HepG2 (cell line): ENCODE results near the gene CMTM4. TPM values are rescaled to one million over a fixed set of nuclear protein-coding genes. Genes with fewer than 3 reads are reported as not detected.

ENCODE experiments used
- ATAC-seq: fragments of 200-7000 bp; cut with Tn5 transposase; 3 replicates; pipeline ENCODE4 v1.9.1; 2020; ENCODE audit warnings: mild to moderate bottlenecking, moderate library complexity
- BruUV-seq: library from RNA; stranded (reverse); fragments of 400-500 nt; replicated peaks from 2 replicates; lab custom pipeline; 2021; lab: Mats Ljungman, UMichigan
- CTCF ChIA-PET: fragments of 300-600 bp; formaldehyde crosslinking; extraction: SDS; loops from one replicate; lab custom pipeline; 2021; ENCODE audit warnings: low total read pairs, inconsistent platforms, low intra/inter-chr PET ratio; lab: Yijun Ruan, JAX
- POLR2A ChIA-PET: fragments of 350-600 bp; sonication (Branson Sonifier 250); formaldehyde crosslinking; loops from one replicate; lab custom pipeline; 2020; ENCODE audit warnings: antibody characterized with exemption, inconsistent platforms; lab: Yijun Ruan, JAX
- DNase-seq: peaks from one replicate; pipeline ENCODE4 v3.0.0-alpha.2; 2015; ENCODE audit warnings: low spot score
- FAIRE-seq: peaks from 3 replicates; lab custom pipeline; 2011; peaks lifted over from hg19 to GRCh38; lab: Jason Lieb, UNC
- H2AFZ ChIP-seq: one replicate; pipeline ENCODE4 v1.6.1; 2011; ENCODE audit warnings: low read length, inconsistent platforms
- H3K27ac ChIP-seq: fragments of 300-600 bp; 3 replicates; pipeline ENCODE4 v1.8.0; 2011; ENCODE audit warnings: mixed run types, mild to moderate bottlenecking, mixed read lengths, low read length, inconsistent platforms; ENCODE audit not compliant: insufficient read depth; ENCODE audit errors: extremely low read length
- H3K27me3 ChIP-seq, 2 experiments: fragments of 200-600 bp in 1 of 2; 2 replicates in 1 of 2; 3 replicates in 1 of 2; pipeline versions ENCODE4 v1.6.0 to v1.8.0; 2011; ENCODE audit warnings: low read length in 2 of 2, mild to moderate bottlenecking in 2 of 2, moderate library complexity in 2 of 2, inconsistent platforms in 1 of 2; ENCODE audit not compliant: insufficient read depth in 2 of 2, control insufficient read depth in 1 of 2
- H3K36me3 ChIP-seq, 2 experiments: fragments of 200-600 bp in 1 of 2; replicated peaks in 1 of 2; 2 replicates in 1 of 2; 3 replicates in 1 of 2; pipeline versions ENCODE4 v1.5.1 to v1.8.0; 2011; ENCODE audit warnings: low read length in 2 of 2, inconsistent platforms in 1 of 2; ENCODE audit not compliant: insufficient read depth in 2 of 2, control insufficient read depth in 1 of 2
- H3K4me1 ChIP-seq: 2 replicates; pipeline ENCODE4 v1.5.1; 2012; ENCODE audit warnings: low read length, inconsistent platforms; ENCODE audit not compliant: insufficient read depth
- H3K4me2 ChIP-seq: 2 replicates; pipeline ENCODE4 v1.6.0; 2011; ENCODE audit warnings: low read depth, low read length, inconsistent platforms
- H3K4me3 ChIP-seq, 3 experiments: fragments of 200-600 bp in 1 of 3; sonication (generic), shearing (Covaris generic) in 1 of 3; replicated peaks in 1 of 3; 2 replicates each; pipeline ENCODE4 v1.5.1; 2011 to 2016; ENCODE audit warnings: low read length in 3 of 3, inconsistent platforms in 2 of 3, low read depth in 2 of 3, mild to moderate bottlenecking in 2 of 3, control low read depth in 1 of 3, mixed read lengths in 1 of 3; ENCODE audit not compliant: insufficient read depth in 1 of 3
- H3K79me2 ChIP-seq: one replicate; pipeline ENCODE4 v1.6.1; 2011; ENCODE audit warnings: low read length, inconsistent platforms; ENCODE audit not compliant: insufficient read depth
- H3K9ac ChIP-seq: 2 replicates; pipeline ENCODE4 v1.6.0; 2011; ENCODE audit warnings: mild to moderate bottlenecking, low read depth, low read length, inconsistent platforms; ENCODE audit not compliant: insufficient read depth
- H3K9me3 ChIP-seq: 2 replicates; pipeline ENCODE4 v1.5.1; 2012; ENCODE audit warnings: mild to moderate bottlenecking, low read length
- H4K20me1 ChIP-seq: 2 replicates; pipeline ENCODE4 v1.6.0; 2011; ENCODE audit warnings: inconsistent platforms, mild to moderate bottlenecking, low read length, moderate library complexity; ENCODE audit not compliant: insufficient read depth
- MAFK ChIP-seq, 2 experiments: IDR thresholded peaks in 1 of 2; conservative IDR thresholded peaks in 1 of 2; 2 replicates each; pipeline ENCODE4 v1.6.1; 2011; ENCODE audit warnings: improper control_type of control experiment in 2 of 2, low read length in 2 of 2
- MIER2 ChIP-seq: IDR thresholded peaks from 2 replicates; pipeline ENCODE4 v1.6.1; 2016; ENCODE audit warnings: missing biosample characterization, missing genetic modification reagents
- PRMT3 ChIP-seq: sonication (generic); formaldehyde crosslinking; IDR thresholded peaks from 2 replicates; pipeline ENCODE4 v1.8.1; 2022; ENCODE audit warnings: low read depth, mild to moderate bottlenecking, moderate library complexity, missing genetic modification reagents, borderline replicate concordance
- TP53 ChIP-seq: sonication (generic); formaldehyde crosslinking; conservative IDR thresholded peaks from 2 replicates; pipeline ENCODE4 v1.4.0; 2020; ENCODE audit warnings: missing genetic modification reagents
- ZNF34 ChIP-seq: sonication (generic); formaldehyde crosslinking; IDR thresholded peaks from 2 replicates; pipeline ENCODE4 v1.4.0; 2020; ENCODE audit warnings: mild to moderate bottlenecking, missing genetic modification reagents, borderline replicate concordance
- ZNF574 ChIP-seq: sonication (generic); formaldehyde crosslinking; IDR thresholded peaks from 2 replicates; pipeline ENCODE4 v1.4.0; 2020; ENCODE audit warnings: missing genetic modification reagents
- ZSCAN22 ChIP-seq: sonication (generic); formaldehyde crosslinking; IDR thresholded peaks from 2 replicates; pipeline ENCODE4 v1.4.0; 2020; ENCODE audit warnings: mild to moderate bottlenecking, missing genetic modification reagents
- WGBS: methylation state at CpG from one replicate; pipeline ENCODE4 v1.1.6; 2017; ENCODE audit warnings: low lambda C conversion rate; 5-methylcytosine and 5-hydroxymethylcytosine counted together
- in situ Hi-C: cut with HindIII; loops from 2 replicates; pipeline ENCODE4 v1.10.0; 2017; ENCODE audit warnings: low pct_unique_long_range_greater_than_20kb; ENCODE audit not compliant: extremely low pct_ligation_motif_present
- intact Hi-C: fragments of 100-400 bp; cut with micrococcal nuclease; formaldehyde crosslinking; loops from one replicate; pipeline ENCODE4 v1.10.0; 2022; ENCODE audit not compliant: unreplicated experiment
- polyA plus RNA-seq, 8 experiments: library from polyadenylated mRNA; depleted of rRNA in 3 of 8; stranded (reverse) in 7 of 8; unstranded in 1 of 8; fragments of >200 nt; fragmentation: Illumina TruSeq in 4 of 8; extraction: Trizol in 4 of 8; gene quantifications; 2 replicates each; pipeline versions ENCODE4 v1.2.1 to v1.2.3, GENCODE V29; 2011 to 2016; ENCODE audit warnings: low read depth in 4 of 8, missing spikeins in 1 of 8, mixed read lengths in 1 of 8; ENCODE audit not compliant: insufficient read depth in 1 of 8
- total RNA-seq, 5 experiments: library from RNA; depleted of rRNA; stranded (reverse); fragments of >200 nt; fragmentation: Illumina TruSeq; extraction: Trizol; gene quantifications; 2 replicates each; pipeline ENCODE4 v1.2.3, GENCODE V29; 2016; ENCODE audit warnings: low read depth in 1 of 5
- TF ChIP-seq, protein P1 (sequence below): sonication (generic); formaldehyde crosslinking; IDR thresholded peaks from 2 replicates; pipeline ENCODE4 v1.5.1; 2020; ENCODE audit warnings: missing genetic modification reagents, mild to moderate bottlenecking, borderline replicate concordance
- TF ChIP-seq, protein P2 (sequence below): sonication (generic); formaldehyde crosslinking; IDR thresholded peaks from 2 replicates; pipeline ENCODE4 v1.5.1; 2020; ENCODE audit warnings: missing genetic modification reagents, mild to moderate bottlenecking, borderline replicate concordance

The CMTM4 gene
- total and polyA plus RNA-seq, 2 of the 13 experiments (the other 11 are each of a cell fraction or from before 2014, with no cell fraction given) = 32.0 to 36.3 TPM

DNA sequence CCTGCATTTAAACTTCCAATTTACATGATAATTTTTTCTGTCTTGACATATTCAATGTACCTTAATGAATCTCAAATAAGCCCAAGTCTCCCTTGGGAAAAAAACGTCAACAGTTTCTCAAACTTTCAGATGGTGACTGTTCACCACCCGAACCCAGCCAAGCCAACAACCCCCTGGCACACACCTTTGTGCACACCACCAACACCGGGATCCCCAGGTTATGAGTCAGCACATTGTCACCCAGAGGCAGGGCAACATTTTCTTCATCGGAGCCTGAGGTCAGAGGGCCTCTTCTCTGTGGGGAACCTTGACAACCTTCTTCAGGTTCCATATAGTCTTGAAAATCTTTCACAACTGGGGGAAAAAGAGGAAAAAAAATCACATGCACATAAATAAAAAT lies 39.3 kb upstream of the CMTM4 start:
- in situ Hi-C loops = no loop called here
- CTCF ChIA-PET = no interaction called here

DNA sequence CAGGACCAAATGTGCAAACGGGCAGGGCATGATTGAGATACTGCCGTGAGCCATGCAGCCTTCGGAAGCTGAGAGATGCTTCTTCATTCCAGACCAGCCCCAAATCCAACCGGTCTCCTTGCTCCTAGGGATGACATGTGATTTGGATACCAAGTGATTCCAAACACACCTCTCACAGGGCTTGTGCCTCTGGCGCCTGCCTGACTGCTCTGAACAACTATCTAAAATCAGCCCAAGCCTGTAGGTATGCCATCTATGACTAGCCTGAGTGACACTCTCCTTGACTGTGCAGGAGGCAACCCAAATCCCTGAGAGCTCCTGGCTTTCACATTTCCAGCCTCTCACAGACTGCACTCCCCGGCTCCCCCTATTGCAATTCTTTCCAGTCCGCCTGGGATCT lies 34.6 kb upstream of the CMTM4 start:
- Histone ChIP-seq H3K36me3 (peaks cover 42 to 91% of the 10 kb centered on the region in 2 experiments), H3K4me1 (no peaks in the 10 kb centered on the region)
- no peak for FAIRE-seq

More for the DNA sequence above, 39.3 kb upstream of the CMTM4 start:
- Histone ChIP-seq H3K27ac (no peak overlapping the region), H3K4me3 (no peak overlapping the region), H3K36me3 (peaks cover 45 to 91% of the 10 kb centered on the region in 2 experiments), H3K27me3 (no peaks in the 10 kb centered on the region), H3K9me3 (no peaks in the 10 kb centered on the region), H3K4me2 (no peak overlapping the region), H3K4me1 (peaks cover 11% of the 10 kb centered on the region), H4K20me1 (peaks cover 16% of the 10 kb centered on the region; the same call in 1 of the 2 replicates), H3K9ac (no peak overlapping the region), H2AFZ (no peak overlapping the region), H3K79me2 (peaks cover 20% of the 10 kb centered on the region)
- BruUV-seq = no TSS peak
- no peak for TF ChIP-seq ZNF34
- TF ChIP-seq MAFK (conservative IDR thresholded peaks at IDR 0.05 in 1 of 2, IDR thresholded peaks at IDR 0.05 in 1 of 2; ENCODE audit: low read length in 2 of 2) = peak; percentile 32 to 37; a peak in 1 of 4 replicates
- FAIRE-seq (no peak), DNase-seq (no peak), ATAC-seq (no peak)
- POLR2A ChIA-PET = no interaction called here
- WGBS = 85% methylated on average over 4 of the region's 4 CpGs
- intact Hi-C loops = no loop called here

More for the DNA sequence above, 34.6 kb upstream of the CMTM4 start:
- in situ Hi-C loops = no loop called here
- ChIA-PET CTCF (no interaction called here), POLR2A (interaction anchor here (0.5 kb wide), 1 partner anchor 292 kb away, joined by 6 read pairs; no protein-coding TSS in a partner anchor)
- Histone ChIP-seq H3K9ac (no peak overlapping the region), H3K4me2 (no peak overlapping the region), H2AFZ (no peak overlapping the region), H3K9me3 (no peaks in the 10 kb centered on the region), H3K27me3 (no peaks in the 10 kb centered on the region), H3K79me2 (no peaks in the 10 kb centered on the region), H3K4me3 (no peak overlapping the region), H3K27ac (no peak overlapping the region), H4K20me1 (no peaks in the 10 kb centered on the region; the same call in 1 of the 2 replicates)
- TF ChIP-seq, protein P1, sequence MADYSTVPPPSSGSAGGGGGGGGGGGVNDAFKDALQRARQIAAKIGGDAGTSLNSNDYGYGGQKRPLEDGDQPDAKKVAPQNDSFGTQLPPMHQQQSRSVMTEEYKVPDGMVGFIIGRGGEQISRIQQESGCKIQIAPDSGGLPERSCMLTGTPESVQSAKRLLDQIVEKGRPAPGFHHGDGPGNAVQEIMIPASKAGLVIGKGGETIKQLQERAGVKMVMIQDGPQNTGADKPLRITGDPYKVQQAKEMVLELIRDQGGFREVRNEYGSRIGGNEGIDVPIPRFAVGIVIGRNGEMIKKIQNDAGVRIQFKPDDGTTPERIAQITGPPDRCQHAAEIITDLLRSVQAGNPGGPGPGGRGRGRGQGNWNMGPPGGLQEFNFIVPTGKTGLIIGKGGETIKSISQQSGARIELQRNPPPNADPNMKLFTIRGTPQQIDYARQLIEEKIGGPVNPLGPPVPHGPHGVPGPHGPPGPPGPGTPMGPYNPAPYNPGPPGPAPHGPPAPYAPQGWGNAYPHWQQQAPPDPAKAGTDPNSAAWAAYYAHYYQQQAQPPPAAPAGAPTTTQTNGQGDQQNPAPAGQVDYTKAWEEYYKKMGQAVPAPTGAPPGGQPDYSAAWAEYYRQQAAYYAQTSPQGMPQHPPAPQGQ (CRISPR knock-in tag) = no peak
- TF ChIP-seq TP53 (CRISPR knock-in tag) (no peak), PRMT3 (no peak), MIER2 (CRISPR knock-in tag) (no peak), ZSCAN22 (CRISPR knock-in tag) (no peak), ZNF574 (CRISPR knock-in tag) (no peak)
- TF ChIP-seq, protein P2, sequence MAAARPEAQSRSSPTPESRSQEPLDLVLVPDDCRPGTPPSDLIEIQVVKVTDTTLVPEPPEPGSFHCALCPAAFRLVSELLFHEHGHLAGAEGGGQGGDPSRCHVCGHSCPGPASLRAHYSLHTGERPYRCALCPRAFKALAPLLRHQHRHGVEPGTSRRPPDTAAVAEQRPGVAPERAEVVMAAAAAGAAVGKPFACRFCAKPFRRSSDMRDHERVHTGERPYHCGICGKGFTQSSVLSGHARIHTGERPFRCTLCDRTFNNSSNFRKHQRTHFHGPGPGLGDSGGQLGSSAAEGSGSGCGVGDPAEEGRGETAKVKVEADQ (CRISPR knock-in tag) = no peak
- ATAC-seq (no peak; the same call in 2 of the 3 replicates), DNase-seq (no peak)
- WGBS = 97% methylated on average over 7 of the region's 7 CpGs
- intact Hi-C loops = no loop called here
- BruUV-seq = no TSS peak
